Activated T-cell treated with anti-CD3 and anti-CD28 coated beads, Interleukin-2, amount 50 U/mL, for 72 hours (primary cell): ENCODE measurements around the gene SLX4IP. TPM values are rescaled to one million over a fixed set of nuclear protein-coding genes. Genes with fewer than 3 reads are reported as not detected.
"Not testable (repeated sequence)": the region's sequence is repeated elsewhere in the genome, so short reads cannot be mapped to it uniquely, and the experiment has no call there.

Experiments
- ATAC-seq, 2 donors: fragments of 150-1000 bp; cut with Tn5 transposase; replicated peaks in 1 of 2; 2 replicates each; pipeline ENCODE4 v1.10.0; 2021; ENCODE audit warnings: moderate library complexity in 2 of 2, mild to moderate bottlenecking in 1 of 2
- DNase-seq, 2 donors: peaks; one replicate each; pipeline ENCODE4 v3.0.0; 2021 to 2022; ENCODE audit warnings: mixed read lengths in 1 of 2
- H3K27ac Mint-ChIP-seq: one replicate; pipeline ENCODE4 v1.8.0; 2022; ENCODE audit warnings: mild to moderate bottlenecking, moderate library complexity, mixed read lengths
- H3K27me3 Mint-ChIP-seq: one replicate; pipeline ENCODE4 v1.8.0; 2022; ENCODE audit warnings: low read depth, mixed read lengths
- H3K36me3 Mint-ChIP-seq, 2 donors: one replicate each; pipeline ENCODE4 v1.8.0; 2022; ENCODE audit warnings: mixed read lengths in 2 of 2, mild to moderate bottlenecking in 1 of 2; ENCODE audit not compliant: insufficient read depth in 2 of 2
- H3K4me1 Mint-ChIP-seq: one replicate; pipeline ENCODE4 v1.8.0; 2022; ENCODE audit warnings: low read depth, mixed read lengths
- H3K4me3 Mint-ChIP-seq, 2 donors: one replicate each; pipeline ENCODE4 v1.8.0; 2022; ENCODE audit warnings: mild to moderate bottlenecking in 2 of 2, mixed read lengths in 2 of 2, moderate library complexity in 2 of 2
- H3K9me3 Mint-ChIP-seq, 2 donors: one replicate each; pipeline ENCODE4 v1.8.0; 2022; ENCODE audit warnings: mixed read lengths in 2 of 2
- total RNA-seq, 2 donors: library from RNA; stranded (reverse); gene quantifications; one replicate each; pipeline ENCODE4 v1.2.3, GENCODE V29; 2022

Gene SLX4IP
- total RNA-seq, 2 donors from 2014 or later: 7.3 to 10.9 TPM

GRCh38 chr20:10412591-10413408, 22.3 kb upstream of the SLX4IP start:
- H3K27me3 Mint-ChIP-seq: no peaks in the 10 kb centered on the region
- H3K4me3 Mint-ChIP-seq: no peak overlapping the region
- no peaks in the 10 kb centered on the region for H3K4me1 Mint-ChIP-seq
- H3K36me3 Mint-ChIP-seq: peaks cover 3 to 4% of the 10 kb centered on the region in 2 donors
- DNase-seq (no peak), ATAC-seq (no peak)
- no peaks in the 10 kb centered on the region for H3K9me3 Mint-ChIP-seq
- H3K27ac Mint-ChIP-seq: no peak overlapping the region

GRCh38 chr20:10415013-10415650, 20.0 kb upstream of the SLX4IP start:
- no peak overlapping the region for H3K27ac Mint-ChIP-seq
- no peak for DNase-seq
- peaks cover 3 to 4% of the 10 kb centered on the region in 2 donors for H3K36me3 Mint-ChIP-seq
- H3K4me1 Mint-ChIP-seq: peaks cover 11% of the 10 kb centered on the region
- no peak overlapping the region for H3K4me3 Mint-ChIP-seq
- no peaks in the 10 kb centered on the region for H3K9me3 Mint-ChIP-seq
- H3K27me3 Mint-ChIP-seq: no peaks in the 10 kb centered on the region
- ATAC-seq: no peak

- not testable (repeated sequence) for H3K9me3 Mint-ChIP-seq, H3K4me3 Mint-ChIP-seq, H3K36me3 Mint-ChIP-seq, ATAC-seq, H3K27me3 Mint-ChIP-seq, DNase-seq
- Mint-ChIP-seq H3K27ac (peak overlapping the region; percentile 96), H3K4me1 (peaks cover 16% of the 10 kb centered on the region)
Measured at GRCh38 chr20:10417218-10417617, 17.9 kb upstream of the SLX4IP start.

GRCh38 chr20:10419550-10420133, 15.5 kb upstream of the SLX4IP start:
- Mint-ChIP-seq H3K27ac (peak overlapping the region; percentile 75), H3K9me3 (no peaks in the 10 kb centered on the region), H3K27me3 (no peaks in the 10 kb centered on the region), H3K4me1 (peaks cover 20% of the 10 kb centered on the region), H3K4me3 (no peak overlapping the region), H3K36me3 (peaks cover 4 to 6% of the 10 kb centered on the region in 2 donors)
- no peak for DNase-seq
- ATAC-seq: peak; percentile 34 to 62

- no peak overlapping the region for H3K4me3 Mint-ChIP-seq
Measured at GRCh38 chr20:10423735-10424134, 11.4 kb upstream of the SLX4IP start.

GRCh38 chr20:10427060-10427692, 7.9 kb upstream of the SLX4IP start:
- Mint-ChIP-seq H3K4me1 (peaks cover 39% of the 10 kb centered on the region), H3K27me3 (no peaks in the 10 kb centered on the region), H3K27ac (peak overlapping the region; percentile 83), H3K4me3 (no peak overlapping the region), H3K36me3 (peaks cover 0 to 3% of the 10 kb centered on the region in 2 donors), H3K9me3 (no peaks in the 10 kb centered on the region)
- no peak for ATAC-seq
- peak; percentile 35 to 43 for DNase-seq

More at GRCh38 chr20:10423735-10424134, 11.4 kb upstream of the SLX4IP start:
- DNase-seq: no peak
- no peaks in the 10 kb centered on the region for H3K27me3 Mint-ChIP-seq
- peaks cover 0 to 3% of the 10 kb centered on the region in 2 donors for H3K36me3 Mint-ChIP-seq
- ATAC-seq: no peak
- peaks cover 17% of the 10 kb centered on the region for H3K4me1 Mint-ChIP-seq
- H3K27ac Mint-ChIP-seq: no peak overlapping the region
- no peaks in the 10 kb centered on the region for H3K9me3 Mint-ChIP-seq

- H3K4me3 Mint-ChIP-seq: no peak overlapping the region
Measured at GRCh38 chr20:10428008-10428407, 7.1 kb upstream of the SLX4IP start.

GRCh38 chr20:10429443-10429981, 5.6 kb upstream of the SLX4IP start:
- Mint-ChIP-seq H3K27ac (peak overlapping the region; percentile 74), H3K4me3 (no peak overlapping the region), H3K4me1 (peaks cover 45% of the 10 kb centered on the region), H3K9me3 (no peaks in the 10 kb centered on the region), H3K36me3 (no peaks in the 10 kb centered on the region), H3K27me3 (no peaks in the 10 kb centered on the region)
- DNase-seq: no peak
- ATAC-seq: no peak

More at GRCh38 chr20:10428008-10428407, 7.1 kb upstream of the SLX4IP start:
- Mint-ChIP-seq H3K9me3 (no peaks in the 10 kb centered on the region), H3K27ac (no peak overlapping the region), H3K4me1 (peaks cover 44% of the 10 kb centered on the region), H3K27me3 (no peaks in the 10 kb centered on the region), H3K36me3 (peaks cover 0 to 2% of the 10 kb centered on the region in 2 donors)
- DNase-seq (no peak), ATAC-seq (no peak)

- Mint-ChIP-seq H3K27me3 (no peaks in the 10 kb centered on the region), H3K4me1 (peaks cover 45% of the 10 kb centered on the region), H3K4me3 (peak overlapping the region in 1 of 2 donors; percentile 59), H3K36me3 (no peaks in the 10 kb centered on the region), H3K27ac (peak overlapping the region; percentile 74), H3K9me3 (no peaks in the 10 kb centered on the region)
- ATAC-seq: peak; percentile 33 to 63
- DNase-seq: peak in 1 of 2 donors; percentile 18
Measured at GRCh38 chr20:10430000-10430466, 5.1 kb upstream of the SLX4IP start.

GRCh38 chr20:10430704-10431103, 4.4 kb upstream of the SLX4IP start:
- H3K27me3 Mint-ChIP-seq: no peaks in the 10 kb centered on the region
- no peak for ATAC-seq
- no peaks in the 10 kb centered on the region for H3K9me3 Mint-ChIP-seq
- peak overlapping the region; percentile 1 to 59 for H3K4me3 Mint-ChIP-seq
- H3K36me3 Mint-ChIP-seq: no peaks in the 10 kb centered on the region
- H3K4me1 Mint-ChIP-seq: peaks cover 45% of the 10 kb centered on the region
- no peak for DNase-seq
- H3K27ac Mint-ChIP-seq: peak overlapping the region; percentile 29

GRCh38 chr20:10432079-10432478, 3.0 kb upstream of the SLX4IP start:
- H3K27me3 Mint-ChIP-seq: no peaks in the 10 kb centered on the region
- H3K4me3 Mint-ChIP-seq: peak overlapping the region; percentile 34 to 40
- no peaks in the 10 kb centered on the region for H3K36me3 Mint-ChIP-seq
- no peak overlapping the region for H3K27ac Mint-ChIP-seq
- H3K4me1 Mint-ChIP-seq: peaks cover 55% of the 10 kb centered on the region
- no peaks in the 10 kb centered on the region for H3K9me3 Mint-ChIP-seq
- DNase-seq (no peak), ATAC-seq (no peak)

GRCh38 chr20:10433014-10433622, 2.0 kb upstream of the SLX4IP start:
- H3K4me3 Mint-ChIP-seq: peak overlapping the region; percentile 81 to 91
- peaks cover 63% of the 10 kb centered on the region for H3K4me1 Mint-ChIP-seq
- peak overlapping the region; percentile 79 for H3K27ac Mint-ChIP-seq
- H3K36me3 Mint-ChIP-seq: no peaks in the 10 kb centered on the region
- no peak for DNase-seq
- no peak for ATAC-seq
- no peaks in the 10 kb centered on the region for H3K27me3 Mint-ChIP-seq
- no peaks in the 10 kb centered on the region for H3K9me3 Mint-ChIP-seq
